K562 (cell line): ENCODE data around the gene RRAD. TPM values are rescaled to one million over a fixed set of nuclear protein-coding genes. Genes with fewer than 3 reads are reported as not detected.
A peak's percentile ranks its signal among the peaks of the same experiment; 100 is the strongest.

Source experiments
- ATAC-seq: fragments of 200-7000 bp; cut with Tn5 transposase; 3 replicates; pipeline ENCODE4 v1.9.1; 2020; ENCODE audit warnings: moderate library complexity
- BruUV-seq: library from RNA; stranded (reverse); fragments of 400-500 nt; replicated peaks from 2 replicates; lab custom pipeline; 2021; lab: Mats Ljungman, UMichigan
- CTCF ChIA-PET: fragments of 300-600 bp; formaldehyde crosslinking; extraction: SDS; loops from one replicate; lab custom pipeline; 2021; ENCODE audit warnings: low intra/inter-chr PET ratio; lab: Yijun Ruan, JAX
- POLR2A ChIA-PET: fragments of 300-600, 350-650 bp; sonication (Branson Sonifier 250); formaldehyde crosslinking; extraction: SDS; loops from one replicate; lab custom pipeline; 2021; ENCODE audit warnings: antibody characterized with exemption, inconsistent platforms; lab: Yijun Ruan, JAX
- DNase-seq, 4 experiments: peaks; one replicate each; pipeline versions ENCODE4 v3.0.0 to v3.0.0-alpha.2; 2011 to 2018; ENCODE audit warnings: low spot score in 3 of 4, mixed read lengths in 3 of 4; ENCODE audit errors: extremely low read depth in 1 of 4
- FAIRE-seq: peaks from 2 replicates; lab custom pipeline; 2011; peaks lifted over from hg19 to GRCh38; lab: Jason Lieb, UNC
- H2AFZ ChIP-seq: 2 replicates; pipeline ENCODE4 v1.6.0; 2011; ENCODE audit warnings: low read depth, low read length, control low read depth, inconsistent platforms
- H3K27ac ChIP-seq: fragments of 200-600 bp; 3 replicates; pipeline ENCODE4 v1.8.0; 2011; ENCODE audit warnings: low read depth, mild to moderate bottlenecking, control low read depth, inconsistent platforms, low read length, moderate library complexity, mixed read lengths; ENCODE audit errors: extremely low read depth
- H3K27me3 ChIP-seq, 2 experiments: fragments of 300-600 bp in 1 of 2; 2 replicates in 1 of 2; 3 replicates in 1 of 2; pipeline versions ENCODE4 v1.6.0 to v1.8.0; 2011; ENCODE audit warnings: inconsistent platforms in 2 of 2, low read length in 2 of 2, mild to moderate bottlenecking in 1 of 2, mixed read lengths in 1 of 2, moderate library complexity in 1 of 2; ENCODE audit not compliant: control insufficient read depth in 2 of 2, insufficient read depth in 2 of 2
- H3K36me3 ChIP-seq: fragments of 300-600 bp; 3 replicates; pipeline ENCODE4 v1.8.0; 2011; ENCODE audit warnings: mild to moderate bottlenecking, low read length, inconsistent platforms; ENCODE audit not compliant: control insufficient read depth, insufficient read depth
- H3K4me1 ChIP-seq, 2 experiments: fragments of 200-600 bp in 1 of 2; replicated peaks in 1 of 2; 2 replicates in 1 of 2; 3 replicates in 1 of 2; pipeline versions ENCODE4 v1.5.1 to v1.8.0; 2011; ENCODE audit warnings: inconsistent platforms in 2 of 2, low read length in 2 of 2, mild to moderate bottlenecking in 1 of 2, mixed read lengths in 1 of 2, moderate library complexity in 1 of 2; ENCODE audit not compliant: control insufficient read depth in 2 of 2, insufficient read depth in 2 of 2
- H3K4me2 ChIP-seq: 2 replicates; pipeline ENCODE4 v1.6.1; 2011; ENCODE audit warnings: low read length, control low read depth, inconsistent platforms, mixed read lengths; ENCODE audit not compliant: insufficient read depth
- H3K4me3 ChIP-seq: fragments of 200-600 bp; sonication (generic), shearing (Covaris generic); 2 replicates; pipeline ENCODE4 v1.5.1; 2016; ENCODE audit warnings: control low read depth, inconsistent platforms
- H3K79me2 ChIP-seq: fragments of 200-600 bp; 3 replicates; pipeline ENCODE4 v1.8.0; 2011; ENCODE audit warnings: low read length, inconsistent platforms; ENCODE audit not compliant: control insufficient read depth, insufficient read depth
- H3K9ac ChIP-seq, 2 experiments: 2 replicates each; pipeline versions ENCODE4 v1.6.0 to v1.6.1; 2011; ENCODE audit warnings: low read depth in 2 of 2, low read length in 2 of 2, control low read depth in 1 of 2, inconsistent platforms in 1 of 2, mild to moderate bottlenecking in 1 of 2, mixed read lengths in 1 of 2; ENCODE audit not compliant: insufficient read depth in 1 of 2
- H3K9me1 ChIP-seq: one replicate; pipeline ENCODE4 v1.6.0; 2011; ENCODE audit warnings: inconsistent platforms, mild to moderate bottlenecking, low read length, moderate library complexity; ENCODE audit not compliant: control insufficient read depth, insufficient read depth
- H3K9me3 ChIP-seq: replicated peaks from 2 replicates; pipeline ENCODE4 v1.5.1; 2011; ENCODE audit warnings: low read depth, low read length, inconsistent platforms; ENCODE audit not compliant: control insufficient read depth, insufficient read depth
- H4K20me1 ChIP-seq: replicated peaks from 2 replicates; pipeline ENCODE4 v1.6.1; 2011; ENCODE audit warnings: low read length, inconsistent platforms, mixed read lengths; ENCODE audit not compliant: control insufficient read depth, insufficient read depth
- WGBS: fragments of 100-300 bp; shearing (Covaris generic); methylation state at CpG from one replicate; pipeline ENCODE4 v1.1.6; 2016; ENCODE audit warnings: low coverage, mixed read lengths; ENCODE audit not compliant: insufficient coverage; ENCODE audit errors: missing lambda C conversion rate; 5-methylcytosine and 5-hydroxymethylcytosine counted together
- in situ Hi-C: fragments of 300-500 bp; cut with MboI; formaldehyde crosslinking; loops from 4 replicates; pipeline ENCODE4 v1.15.0; 2018; ENCODE audit warnings: inconsistent platforms, mixed read lengths
- intact Hi-C: fragments of 100-400 bp; cut with micrococcal nuclease; formaldehyde crosslinking; loops from 2 replicates; pipeline ENCODE4 v1.14.2; 2022
- polyA plus RNA-seq, 8 experiments: library from polyadenylated mRNA; depleted of rRNA in 4 of 8; stranded (reverse) in 5 of 8; unstranded in 3 of 8; fragments of >200 nt; fragmentation: Nextera tagmentation in 2 of 8; fragmentation: Illumina TruSeq in 1 of 8; extraction: Ambion mirVana in 2 of 8; extraction: Trizol in 1 of 8; gene quantifications; 2 replicates each; pipeline versions ENCODE4 v1.2.1 to v1.2.3, GENCODE V29; 2011 to 2014; ENCODE audit warnings: inconsistent platforms in 1 of 8, missing spikeins in 1 of 8
- total RNA-seq, 7 experiments: library from RNA; depleted of rRNA in 6 of 7; stranded (reverse); fragments of >200 nt in 6 of 7; fragmentation: Illumina TruSeq in 2 of 7; extraction: Trizol in 2 of 7; gene quantifications; 2 replicates each; pipeline versions ENCODE4 v1.2.1 to v1.2.3, GENCODE V29; 2011 to 2021; ENCODE audit warnings: low replicate concordance in 1 of 7
- TF ChIP-seq, protein P1 (sequence below): fragments of 450-650 bp; formaldehyde crosslinking; IDR thresholded peaks from 2 replicates; pipeline ENCODE4 v1.4.0; 2020; ENCODE audit warnings: mild to moderate bottlenecking, mixed read lengths
- TF ChIP-seq, protein P2 (sequence below): sonication (generic); formaldehyde crosslinking; IDR thresholded peaks from 2 replicates; pipeline ENCODE4 v1.8.0; 2023; ENCODE audit warnings: mild to moderate bottlenecking, missing genetic modification reagents

Gene RRAD
- total and polyA plus RNA-seq, 9 of the 15 experiments (the other 6 are each of a cell fraction or from before 2014, with no cell fraction given) = 0.09 to 0.20 (median 0.13) TPM; not detected in 5

DNA sequence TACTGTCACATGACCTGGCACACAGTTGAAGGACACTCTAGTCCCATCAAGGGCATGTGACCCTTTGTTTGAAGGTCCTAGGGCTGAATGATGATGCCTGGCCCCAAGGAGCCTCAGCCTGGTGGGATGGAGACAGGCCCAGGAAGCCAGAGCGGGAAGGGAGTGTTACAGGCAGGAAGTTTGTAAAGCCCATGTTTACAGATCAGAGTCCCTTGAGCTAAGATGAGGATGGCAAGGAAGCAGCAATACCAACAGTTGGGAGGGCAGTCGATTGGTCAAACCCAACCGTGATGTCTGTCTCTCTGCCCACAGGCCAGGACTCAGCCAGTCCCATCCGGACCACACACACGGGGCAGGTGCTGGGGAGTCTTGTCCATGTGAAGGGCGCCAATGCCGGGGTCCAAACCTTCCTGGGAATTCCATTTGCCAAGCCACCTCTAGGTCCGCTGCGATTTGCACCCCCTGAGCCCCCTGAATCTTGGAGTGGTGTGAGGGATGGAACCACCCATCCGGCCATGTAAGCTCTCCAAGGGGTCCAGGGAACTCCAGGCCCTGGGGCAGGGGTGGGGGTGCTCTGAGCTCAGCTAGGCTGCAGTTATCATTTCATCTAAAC lies 12.5 kb upstream of the RRAD start:
- H3K36me3 ChIP-seq = peaks cover 68% of the 10 kb centered on the region; the same call in 2 of the 3 replicates
- no peak overlapping the region for H3K27ac ChIP-seq
- H2AFZ ChIP-seq = no peak overlapping the region
- DNase-seq (no peak), ATAC-seq (no peak), FAIRE-seq (no peak)
- TF ChIP-seq, protein P1, sequence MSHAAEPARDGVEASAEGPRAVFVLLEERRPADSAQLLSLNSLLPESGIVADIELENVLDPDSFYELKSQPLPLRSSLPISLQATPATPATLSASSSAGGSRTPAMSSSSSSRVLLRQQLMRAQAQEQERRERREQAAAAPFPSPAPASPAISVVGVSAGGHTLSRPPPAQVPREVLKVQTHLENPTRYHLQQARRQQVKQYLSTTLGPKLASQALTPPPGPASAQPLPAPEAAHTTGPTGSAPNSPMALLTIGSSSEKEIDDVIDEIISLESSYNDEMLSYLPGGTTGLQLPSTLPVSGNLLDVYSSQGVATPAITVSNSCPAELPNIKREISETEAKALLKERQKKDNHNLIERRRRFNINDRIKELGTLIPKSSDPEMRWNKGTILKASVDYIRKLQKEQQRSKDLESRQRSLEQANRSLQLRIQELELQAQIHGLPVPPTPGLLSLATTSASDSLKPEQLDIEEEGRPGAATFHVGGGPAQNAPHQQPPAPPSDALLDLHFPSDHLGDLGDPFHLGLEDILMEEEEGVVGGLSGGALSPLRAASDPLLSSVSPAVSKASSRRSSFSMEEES = peak; percentile 38; the same call in 1 of the 2 replicates
- TF ChIP-seq, protein P2, sequence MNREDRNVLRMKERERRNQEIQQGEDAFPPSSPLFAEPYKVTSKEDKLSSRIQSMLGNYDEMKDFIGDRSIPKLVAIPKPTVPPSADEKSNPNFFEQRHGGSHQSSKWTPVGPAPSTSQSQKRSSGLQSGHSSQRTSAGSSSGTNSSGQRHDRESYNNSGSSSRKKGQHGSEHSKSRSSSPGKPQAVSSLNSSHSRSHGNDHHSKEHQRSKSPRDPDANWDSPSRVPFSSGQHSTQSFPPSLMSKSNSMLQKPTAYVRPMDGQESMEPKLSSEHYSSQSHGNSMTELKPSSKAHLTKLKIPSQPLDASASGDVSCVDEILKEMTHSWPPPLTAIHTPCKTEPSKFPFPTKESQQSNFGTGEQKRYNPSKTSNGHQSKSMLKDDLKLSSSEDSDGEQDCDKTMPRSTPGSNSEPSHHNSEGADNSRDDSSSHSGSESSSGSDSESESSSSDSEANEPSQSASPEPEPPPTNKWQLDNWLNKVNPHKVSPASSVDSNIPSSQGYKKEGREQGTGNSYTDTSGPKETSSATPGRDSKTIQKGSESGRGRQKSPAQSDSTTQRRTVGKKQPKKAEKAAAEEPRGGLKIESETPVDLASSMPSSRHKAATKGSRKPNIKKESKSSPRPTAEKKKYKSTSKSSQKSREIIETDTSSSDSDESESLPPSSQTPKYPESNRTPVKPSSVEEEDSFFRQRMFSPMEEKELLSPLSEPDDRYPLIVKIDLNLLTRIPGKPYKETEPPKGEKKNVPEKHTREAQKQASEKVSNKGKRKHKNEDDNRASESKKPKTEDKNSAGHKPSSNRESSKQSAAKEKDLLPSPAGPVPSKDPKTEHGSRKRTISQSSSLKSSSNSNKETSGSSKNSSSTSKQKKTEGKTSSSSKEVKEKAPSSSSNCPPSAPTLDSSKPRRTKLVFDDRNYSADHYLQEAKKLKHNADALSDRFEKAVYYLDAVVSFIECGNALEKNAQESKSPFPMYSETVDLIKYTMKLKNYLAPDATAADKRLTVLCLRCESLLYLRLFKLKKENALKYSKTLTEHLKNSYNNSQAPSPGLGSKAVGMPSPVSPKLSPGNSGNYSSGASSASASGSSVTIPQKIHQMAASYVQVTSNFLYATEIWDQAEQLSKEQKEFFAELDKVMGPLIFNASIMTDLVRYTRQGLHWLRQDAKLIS (CRISPR knock-in tag) = no peak
- H3K9me3 ChIP-seq = no peaks in the 10 kb centered on the region
- peaks cover 10% of the 10 kb centered on the region; the same call in 1 of the 2 replicates for H4K20me1 ChIP-seq
- 0 out of 4 replicates have a peak overlapping the region, but pooled peaks of 1 of the 2 experiments have one; percentile 48 for H3K9ac ChIP-seq
- H3K4me1 ChIP-seq = peaks cover 13 to 37% of the 10 kb centered on the region in 2 experiments
- in situ Hi-C loops = no loop called here
- WGBS = 95% methylated on average over 8 of the region's 10 CpGs
- peaks cover 4% of the 10 kb centered on the region for H3K9me1 ChIP-seq
- H3K4me3 ChIP-seq = no peak overlapping the region
- BruUV-seq = no TSS peak
- H3K79me2 ChIP-seq = peaks cover 46% of the 10 kb centered on the region
- intact Hi-C loops = no loop called here
- H3K27me3 ChIP-seq = no peaks in the 10 kb centered on the region
- POLR2A ChIA-PET = interaction anchor here (1.3 kb wide), 1 partner anchor 10 kb away, joined by 4 read pairs; no protein-coding TSS in a partner anchor
- no peak overlapping the region for H3K4me2 ChIP-seq
- CTCF ChIA-PET = no interaction called here
